ENCODE measurements around the gene WEE2. TPM values are rescaled to one million over a fixed set of nuclear protein-coding genes. Genes with fewer than 3 reads are reported as not detected.

Gene WEE2
- total RNA-seq, 1 donor from 2014 or later: not detected

GRCh38 chr7:141709318-141709717, 1.2 kb downstream of the WEE2 start:
- ATAC-seq (no peak), DNase-seq (ENCODE audit: low spot score) (no peak)
- intact Hi-C loops (cut with DNase I): no loop called here

GRCh38 chr7:141709749-141710148, 1.6 kb downstream of the WEE2 start:
- intact Hi-C loops (cut with DNase I): no loop called here
- ATAC-seq: no peak
- DNase-seq (ENCODE audit: low spot score): no peak

- no peak for DNase-seq (ENCODE audit: low spot score)
- intact Hi-C loops (cut with DNase I): no loop called here
- no peak for ATAC-seq
Observed at GRCh38 chr7:141710301-141710700, 2.1 kb downstream of the WEE2 start.

GRCh38 chr7:141712603-141713255, 4.6 kb downstream of the WEE2 start:
- intact Hi-C loops (cut with DNase I): no loop called here
- ATAC-seq (no peak), DNase-seq (ENCODE audit: low spot score) (no peak)

GRCh38 chr7:141713890-141714289, 5.7 kb downstream of the WEE2 start:
- ATAC-seq: no peak
- no peak for DNase-seq (ENCODE audit: low spot score)
- intact Hi-C loops (cut with DNase I): no loop called here

GRCh38 chr7:141714571-141714970, 6.4 kb downstream of the WEE2 start:
- ATAC-seq (no peak), DNase-seq (ENCODE audit: low spot score) (no peak)
- intact Hi-C loops (cut with DNase I): no loop called here

GRCh38 chr7:141715018-141715417, 6.9 kb downstream of the WEE2 start:
- ATAC-seq (no peak), DNase-seq (ENCODE audit: low spot score) (no peak)
- intact Hi-C loops (cut with DNase I): no loop called here

GRCh38 chr7:141715794-141716689, 7.9 kb downstream of the WEE2 start:
- intact Hi-C loops (cut with DNase I): no loop called here
- ATAC-seq (no peak), DNase-seq (ENCODE audit: low spot score) (no peak)

- intact Hi-C loops (cut with DNase I): no loop called here
- DNase-seq (ENCODE audit: low spot score) (no peak), ATAC-seq (no peak)
Observed at GRCh38 chr7:141717450-141717849, 9.3 kb downstream of the WEE2 start.

GRCh38 chr7:141722529-141722928, 14.4 kb downstream of the WEE2 start:
- intact Hi-C loops (cut with DNase I): no loop called here
- DNase-seq (ENCODE audit: low spot score) (no peak), ATAC-seq (no peak)

GRCh38 chr7:141729020-141729419, 20.9 kb downstream of the WEE2 start:
- no peak for DNase-seq (ENCODE audit: low spot score)
- intact Hi-C loops (cut with DNase I): no loop called here
- ATAC-seq: no peak

GRCh38 chr7:141731476-141732149, 23.5 kb downstream of the WEE2 start:
- no peak for DNase-seq (ENCODE audit: low spot score)
- intact Hi-C loops (cut with DNase I): no loop called here
- ATAC-seq: no peak

GRCh38 chr7:141737118-141737835, 29.1 kb downstream of the WEE2 start:
- peak; percentile 16 for ATAC-seq
- intact Hi-C loops (cut with DNase I): no loop called here

GRCh38 chr7:141737836-141738591, 29.9 kb downstream of the WEE2 start, which contains the start of gene SSBP1:
Gene SSBP1 (plus strand): TSS chr7:141738358. CDS start chr7:141739167, 809 bp downstream.
- peak; percentile 97 for ATAC-seq
- intact Hi-C loops (cut with DNase I): no loop called here
- peak; percentile 91 for DNase-seq (ENCODE audit: low spot score)

More at GRCh38 chr7:141737118-141737835, 29.1 kb downstream of the WEE2 start:
- DNase-seq (ENCODE audit: low spot score): no peak

GRCh38 chr7:141738592-141739013, 30.4 kb downstream of the WEE2 start:
- intact Hi-C loops (cut with DNase I): no loop called here
- ATAC-seq: no peak
- no peak for DNase-seq (ENCODE audit: low spot score)

- intact Hi-C loops (cut with DNase I): no loop called here
- no peak for ATAC-seq
- DNase-seq (ENCODE audit: low spot score): no peak
Observed at GRCh38 chr7:141739250-141739649, 31.1 kb downstream of the WEE2 start.

GRCh38 chr7:141742229-141742628, 34.1 kb downstream of the WEE2 start:
- intact Hi-C loops (cut with DNase I): no loop called here
- DNase-seq (ENCODE audit: low spot score) (no peak), ATAC-seq (no peak)

- intact Hi-C loops (cut with DNase I): no loop called here
- ATAC-seq: no peak
- DNase-seq (ENCODE audit: low spot score): no peak
Observed at GRCh38 chr7:141744131-141744530, 36.0 kb downstream of the WEE2 start.
